BE2C (cell line): Measurements from ENCODE around the gene PDE8B.
A peak's percentile ranks its signal among the peaks of the same experiment; 100 is the strongest.

Source experiments
- DNase-seq: peaks from one replicate; pipeline ENCODE4 v3.0.0-alpha.2; 2020
- H3K27me3 ChIP-seq: fragments of 250-450 bp; sonication (Bioruptor Pico); 2 replicates; pipeline ENCODE4 v1.5.1; 2020; ENCODE audit warnings: mild to moderate bottlenecking
- H3K36me3 ChIP-seq: fragments of 250-450 bp; sonication (Bioruptor Pico); 2 replicates; pipeline ENCODE4 v1.5.1; 2020; ENCODE audit warnings: mild to moderate bottlenecking
- H3K4me1 ChIP-seq: fragments of 250-450 bp; sonication (Bioruptor Pico); 2 replicates; pipeline ENCODE4 v1.5.1; 2020
- H3K4me3 ChIP-seq: 2 replicates; pipeline ENCODE4 v1.5.1; 2011; ENCODE audit warnings: low read depth, low read length
- H3K9me3 ChIP-seq: fragments of 250-450 bp; sonication (Bioruptor Pico); 2 replicates; pipeline ENCODE4 v1.5.1; 2020
- CTCF ChIP-seq: IDR thresholded peaks from 2 replicates; pipeline ENCODE4 v1.5.1; 2012; ENCODE audit warnings: mild to moderate bottlenecking, low read depth, low read length

PDE8B gene

GRCh38 chr5:77355080-77355479 lies 144.6 kb downstream of the PDE8B start:
- Histone ChIP-seq H3K27me3 (no peaks in the 10 kb centered on the region), H3K4me1 (peaks cover 29% of the 10 kb centered on the region), H3K36me3 (no peaks in the 10 kb centered on the region), H3K9me3 (no peaks in the 10 kb centered on the region), H3K4me3 (no peak overlapping the region)
- TF ChIP-seq CTCF: no peak
- no peak for DNase-seq

- H3K9me3 ChIP-seq: no peaks in the 10 kb centered on the region
- DNase-seq: no peak
- TF ChIP-seq CTCF: no peak
- peaks cover 29% of the 10 kb centered on the region for H3K4me1 ChIP-seq
- no peak overlapping the region for H3K4me3 ChIP-seq
- H3K36me3 ChIP-seq: no peaks in the 10 kb centered on the region
- H3K27me3 ChIP-seq: no peaks in the 10 kb centered on the region
These were observed 145.3 kb downstream of the PDE8B start for GRCh38 chr5:77355751-77356150.

GRCh38 chr5:77356740-77357139 lies 146.3 kb downstream of the PDE8B start:
- H3K4me3 ChIP-seq: no peak overlapping the region
- no peaks in the 10 kb centered on the region for H3K36me3 ChIP-seq
- peak; percentile 55 for DNase-seq
- peaks cover 29% of the 10 kb centered on the region for H3K4me1 ChIP-seq
- H3K27me3 ChIP-seq: no peaks in the 10 kb centered on the region
- TF ChIP-seq CTCF: no peak
- H3K9me3 ChIP-seq: no peaks in the 10 kb centered on the region

GRCh38 chr5:77358255-77359205 lies 148.1 kb downstream of the PDE8B start:
- no peak for TF ChIP-seq CTCF
- Histone ChIP-seq H3K4me1 (peaks cover 27% of the 10 kb centered on the region), H3K27me3 (no peaks in the 10 kb centered on the region), H3K4me3 (no peak overlapping the region), H3K9me3 (no peaks in the 10 kb centered on the region), H3K36me3 (no peaks in the 10 kb centered on the region)
- no peak for DNase-seq

- Histone ChIP-seq H3K9me3 (no peaks in the 10 kb centered on the region), H3K4me1 (peaks cover 23% of the 10 kb centered on the region; the same call in 1 of the 2 replicates), H3K27me3 (no peaks in the 10 kb centered on the region), H3K4me3 (no peak overlapping the region), H3K36me3 (no peaks in the 10 kb centered on the region)
- no peak for TF ChIP-seq CTCF
- DNase-seq: no peak
These were observed 148.8 kb downstream of the PDE8B start for GRCh38 chr5:77359231-77359630.

- DNase-seq: no peak
- Histone ChIP-seq H3K9me3 (no peaks in the 10 kb centered on the region), H3K4me1 (peaks cover 11% of the 10 kb centered on the region; the same call in 1 of the 2 replicates), H3K4me3 (no peak overlapping the region), H3K36me3 (no peaks in the 10 kb centered on the region), H3K27me3 (no peaks in the 10 kb centered on the region)
- no peak for TF ChIP-seq CTCF
These were observed 149.9 kb downstream of the PDE8B start for GRCh38 chr5:77360381-77360780.
